ENCODE measurements around the gene CDK11B.
"Not testable (repeated sequence)": the region's sequence is repeated elsewhere in the genome, so short reads cannot be mapped to it uniquely, and the experiment has no call there.

Gene CDK11B

GRCh38 chr1:1680912-1681273 lies 22.1 kb upstream of the CDK11B start:
- DNase-seq, result no peak

GRCh38 chr1:1680031-1680911 lies 21.5 kb upstream of the CDK11B start:
- DNase-seq, result no peak

- no peak for DNase-seq
Observed at GRCh38 chr1:1678581-1679380, 20.0 kb upstream of the CDK11B start.

- DNase-seq, result no peak
Observed at GRCh38 chr1:1677718-1678580, 19.1 kb upstream of the CDK11B start.

GRCh38 chr1:1676087-1676486 lies 17.3 kb upstream of the CDK11B start:
- not testable (repeated sequence) for DNase-seq

- not testable (repeated sequence) for DNase-seq
Observed at GRCh38 chr1:1675218-1675617, 16.4 kb upstream of the CDK11B start.

- DNase-seq, result not testable (repeated sequence)
Observed at GRCh38 chr1:1674806-1675205, 16.0 kb upstream of the CDK11B start.

- no peak for DNase-seq
Observed at GRCh38 chr1:1672181-1672965, 13.6 kb upstream of the CDK11B start.

- no peak for DNase-seq
Observed at GRCh38 chr1:1671365-1672119, 12.7 kb upstream of the CDK11B start.

GRCh38 chr1:1670866-1671265 lies 12.1 kb upstream of the CDK11B start:
- DNase-seq, result no peak

GRCh38 chr1:1669468-1670440 lies 10.9 kb upstream of the CDK11B start:
- no peak for DNase-seq

- no peak for DNase-seq
Observed at GRCh38 chr1:1666526-1666925, 7.7 kb upstream of the CDK11B start.

GRCh38 chr1:1665815-1666251 lies 7.0 kb upstream of the CDK11B start:
- no peak for DNase-seq

- no peak for DNase-seq
Observed at GRCh38 chr1:1664941-1665814, 6.4 kb upstream of the CDK11B start.

- DNase-seq, result not testable (repeated sequence)
Observed at GRCh38 chr1:1664318-1664717, 5.5 kb upstream of the CDK11B start.

GRCh38 chr1:1662830-1663560 lies 4.2 kb upstream of the CDK11B start:
- DNase-seq, result not testable (repeated sequence)

GRCh38 chr1:1662392-1662791 lies 3.6 kb upstream of the CDK11B start:
- DNase-seq, result not testable (repeated sequence)

GRCh38 chr1:1648265-1648664 lies 10.5 kb downstream of the CDK11B start:
- DNase-seq, result not testable (repeated sequence)

Data from NCI-H748 treated with DMSO at 0.1 percent for 48 hours (cell line).